Chondrocyte (in vitro differentiated cells): Measurements from ENCODE around the gene DLEC1. TPM values are rescaled to one million over a fixed set of nuclear protein-coding genes. Genes with fewer than 3 reads are reported as not detected.

Experiments
- DNase-seq: peaks from one replicate; pipeline ENCODE4 v3.0.0; 2021; ENCODE audit warnings: mixed read lengths, low spot score
- H3K27ac Mint-ChIP-seq: one replicate; pipeline ENCODE4 v1.8.0; 2021; ENCODE audit warnings: mild to moderate bottlenecking, moderate library complexity, mixed read lengths; ENCODE audit not compliant: unreplicated experiment
- H3K27me3 Mint-ChIP-seq: 2 replicates; pipeline ENCODE4 v1.8.0; 2021; ENCODE audit warnings: low read depth, mixed read lengths
- H3K36me3 Mint-ChIP-seq: 2 replicates; pipeline ENCODE4 v1.8.0; 2021; ENCODE audit warnings: low read depth, mixed read lengths
- H3K4me1 Mint-ChIP-seq: 2 replicates; pipeline ENCODE4 v1.8.0; 2021; ENCODE audit warnings: low read depth, mild to moderate bottlenecking, mixed read lengths
- H3K4me3 Mint-ChIP-seq: one replicate; pipeline ENCODE4 v1.8.0; 2021; ENCODE audit warnings: mild to moderate bottlenecking, moderate library complexity, mixed read lengths; ENCODE audit not compliant: unreplicated experiment
- H3K9me3 Mint-ChIP-seq: 2 replicates; pipeline ENCODE4 v1.8.0; 2021; ENCODE audit warnings: low read depth, mixed read lengths
- CTCF ChIP-seq: fragments of 200-600 bp; sonication (generic); IDR thresholded peaks from 2 replicates; pipeline ENCODE4 v1.5.0; 2021; ENCODE audit warnings: antibody characterized with exemption, mild to moderate bottlenecking, moderate library complexity
- total RNA-seq: library from RNA; stranded (reverse); gene quantifications from 3 replicates; pipeline ENCODE4 v1.2.1, GENCODE V29; 2021

Gene DLEC1
- total RNA-seq, 1 donor from 2014 or later, result 0.17 TPM

- Mint-ChIP-seq H3K27me3 (no peaks in the 10 kb centered on the region), H3K4me1 (peaks cover 14% of the 10 kb centered on the region), H3K27ac (no peak overlapping the region), H3K9me3 (peaks cover 21% of the 10 kb centered on the region), H3K4me3 (no peak overlapping the region), H3K36me3 (peaks cover 11% of the 10 kb centered on the region)
- DNase-seq, result no peak
- no peak for TF ChIP-seq CTCF
These were observed 104.0 kb downstream of the DLEC1 start for GRCh38 chr3:38142959-38143358.

GRCh38 chr3:38143511-38143910, 104.5 kb downstream of the DLEC1 start:
- Mint-ChIP-seq H3K9me3 (peaks cover 21% of the 10 kb centered on the region), H3K27ac (no peak overlapping the region), H3K27me3 (no peaks in the 10 kb centered on the region), H3K36me3 (peaks cover 11% of the 10 kb centered on the region), H3K4me1 (peaks cover 9% of the 10 kb centered on the region), H3K4me3 (no peak overlapping the region)
- DNase-seq, result no peak
- TF ChIP-seq CTCF, result no peak

GRCh38 chr3:38146504-38146903, 107.5 kb downstream of the DLEC1 start:
- peaks cover 21% of the 10 kb centered on the region for H3K9me3 Mint-ChIP-seq
- no peaks in the 10 kb centered on the region for H3K4me1 Mint-ChIP-seq
- H3K27me3 Mint-ChIP-seq, result no peaks in the 10 kb centered on the region
- H3K36me3 Mint-ChIP-seq, result peaks cover 6% of the 10 kb centered on the region
- no peak overlapping the region for H3K4me3 Mint-ChIP-seq
- DNase-seq, result no peak
- TF ChIP-seq CTCF, result no peak
- no peak overlapping the region for H3K27ac Mint-ChIP-seq

- Mint-ChIP-seq H3K27me3 (no peaks in the 10 kb centered on the region), H3K27ac (no peak overlapping the region), H3K9me3 (peaks cover 21% of the 10 kb centered on the region), H3K4me1 (no peaks in the 10 kb centered on the region), H3K36me3 (peaks cover 2% of the 10 kb centered on the region), H3K4me3 (no peak overlapping the region)
- no peak for DNase-seq
- no peak for TF ChIP-seq CTCF
These were observed 108.4 kb downstream of the DLEC1 start for GRCh38 chr3:38147421-38147820.

GRCh38 chr3:38148311-38148882, 109.4 kb downstream of the DLEC1 start:
- no peaks in the 10 kb centered on the region for H3K4me1 Mint-ChIP-seq
- H3K4me3 Mint-ChIP-seq, result no peak overlapping the region
- no peak for TF ChIP-seq CTCF
- H3K27me3 Mint-ChIP-seq, result no peaks in the 10 kb centered on the region
- DNase-seq, result no peak
- H3K9me3 Mint-ChIP-seq, result peaks cover 21% of the 10 kb centered on the region
- H3K27ac Mint-ChIP-seq, result no peak overlapping the region
- H3K36me3 Mint-ChIP-seq, result peaks cover 2% of the 10 kb centered on the region
